Bronchial epithelial cell (primary cell): ENCODE results near the gene TRERF1. TPM values are rescaled to one million over a fixed set of nuclear protein-coding genes. Genes with fewer than 3 reads are reported as not detected.
"Not testable (repeated sequence)": the region's sequence is repeated elsewhere in the genome, so short reads cannot be mapped to it uniquely, and the experiment has no call there.

Experiments used
- DNase-seq: peaks from one replicate; pipeline ENCODE4 v3.0.0-alpha.2; 2010; ENCODE audit warnings: low read depth
- FAIRE-seq: peaks from 2 replicates; lab custom pipeline; 2011; peaks lifted over from hg19 to GRCh38; lab: Jason Lieb, UNC
- H3K27me3 ChIP-seq: 2 replicates; pipeline ENCODE4 v1.5.1; 2011; ENCODE audit warnings: low read length; ENCODE audit not compliant: control insufficient read depth, insufficient read depth
- H3K36me3 ChIP-seq: 2 replicates; pipeline ENCODE4 v1.5.1; 2011; ENCODE audit warnings: low read length; ENCODE audit not compliant: control insufficient read depth, insufficient read depth
- H3K4me3 ChIP-seq: 2 replicates; pipeline ENCODE4 v1.5.1; 2011; ENCODE audit warnings: mild to moderate bottlenecking, low read depth, low read length, control low read depth
- CTCF ChIP-seq: IDR thresholded peaks from 2 replicates; pipeline ENCODE4 v1.5.1; 2011; ENCODE audit warnings: mild to moderate bottlenecking, moderate library complexity, low read length, control low read depth, inconsistent platforms; ENCODE audit not compliant: insufficient read depth, severe bottlenecking
- total RNA-seq: library from RNA; depleted of rRNA; stranded (reverse); fragments of >200 nt; gene quantifications from 2 replicates; pipeline ENCODE4 v1.2.1, GENCODE V29; 2014

The TRERF1 gene
- total RNA-seq, 1 donor from 2014 or later = 1.8 TPM

- DNase-seq (no peak), FAIRE-seq (no peak)
- no peaks in the 10 kb centered on the region for H3K27me3 ChIP-seq
- no peak for TF ChIP-seq CTCF
- H3K4me3 ChIP-seq = no peak overlapping the region
- peaks cover 18% of the 10 kb centered on the region for H3K36me3 ChIP-seq
Observed at GRCh38 chr6:42210551-42210950, 241.2 kb downstream of the TRERF1 start.

- H3K27me3 ChIP-seq, H3K4me3 ChIP-seq, FAIRE-seq, DNase-seq: not testable (repeated sequence)
- H3K36me3 ChIP-seq = peaks cover 13% of the 10 kb centered on the region
Observed at GRCh38 chr6:42207559-42207958, 244.2 kb downstream of the TRERF1 start.

DNA sequence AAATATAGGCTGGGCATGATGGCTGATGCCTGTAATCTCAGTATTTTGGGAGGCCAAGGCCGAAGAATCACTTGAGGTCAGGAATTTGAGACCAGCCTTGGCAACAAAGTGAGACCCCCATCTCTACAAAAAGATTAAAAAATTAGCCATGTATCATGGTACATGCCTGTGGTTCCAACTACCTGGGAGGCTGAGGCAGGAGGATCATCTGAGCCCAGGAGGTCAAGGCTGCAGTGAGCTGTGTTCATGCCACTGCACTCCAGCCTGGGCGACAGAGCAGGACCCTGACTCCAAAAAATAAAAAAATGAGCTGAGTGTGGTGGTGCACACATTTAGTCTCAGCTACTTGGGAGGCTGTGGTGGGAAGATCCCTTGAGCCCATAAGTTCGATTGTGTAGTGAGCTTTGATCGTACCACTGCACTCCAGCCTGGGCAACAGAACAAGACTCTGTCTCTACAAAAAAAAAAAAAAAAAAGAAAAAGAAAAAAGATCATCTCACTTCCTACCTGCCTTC lies 246.9 kb downstream of the TRERF1 start:
- Histone ChIP-seq H3K4me3 (no peak overlapping the region), H3K27me3 (no peaks in the 10 kb centered on the region), H3K36me3 (peaks cover 5% of the 10 kb centered on the region)
- no peak for TF ChIP-seq CTCF
- no peak for DNase-seq
- no peak for FAIRE-seq

GRCh38 chr6:42203183-42203582 lies 248.5 kb downstream of the TRERF1 start:
- FAIRE-seq = no peak
- no peak for DNase-seq
- TF ChIP-seq CTCF = no peak
- Histone ChIP-seq H3K36me3 (peaks cover 4% of the 10 kb centered on the region), H3K4me3 (no peak overlapping the region), H3K27me3 (no peaks in the 10 kb centered on the region)

DNA sequence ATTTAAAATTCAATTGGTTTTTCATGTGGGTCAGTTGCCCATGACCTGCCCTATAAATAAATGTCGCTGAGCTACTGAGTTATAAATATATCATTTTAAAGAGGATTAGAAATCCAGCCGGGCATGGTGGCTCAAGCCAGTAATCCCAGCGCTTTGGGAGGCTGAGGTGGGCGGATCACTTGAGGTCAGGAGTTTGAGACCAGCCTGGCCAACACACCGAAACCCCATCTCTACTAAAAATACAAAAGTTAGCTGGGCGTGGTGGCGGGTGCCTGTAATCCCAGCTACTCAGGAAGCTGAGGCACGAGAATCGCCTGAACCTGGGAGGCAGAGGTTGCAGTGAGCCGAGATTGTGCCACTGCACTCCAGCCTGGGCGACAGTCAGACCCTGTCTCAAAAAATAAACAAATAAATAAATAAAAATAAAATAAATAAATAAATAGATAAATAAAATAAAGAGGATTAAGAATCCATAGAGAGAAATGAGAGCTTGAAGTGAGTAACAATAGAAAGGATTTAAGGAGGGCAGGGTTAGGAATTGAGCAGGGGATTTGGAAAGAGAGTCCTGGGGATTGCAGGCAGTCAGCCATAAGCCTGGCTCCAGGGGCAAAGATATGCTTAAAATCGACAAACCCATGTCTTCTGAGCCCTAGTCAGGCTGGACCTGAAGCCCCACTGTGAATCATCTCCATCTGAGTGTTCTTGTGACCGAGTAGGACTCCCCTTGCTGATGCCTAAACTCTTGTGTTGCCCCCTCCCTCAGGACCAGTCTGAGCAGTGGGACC lies 249.4 kb downstream of the TRERF1 start:
- not testable (repeated sequence) for FAIRE-seq, H3K4me3 ChIP-seq, H3K36me3 ChIP-seq, H3K27me3 ChIP-seq, DNase-seq

DNA sequence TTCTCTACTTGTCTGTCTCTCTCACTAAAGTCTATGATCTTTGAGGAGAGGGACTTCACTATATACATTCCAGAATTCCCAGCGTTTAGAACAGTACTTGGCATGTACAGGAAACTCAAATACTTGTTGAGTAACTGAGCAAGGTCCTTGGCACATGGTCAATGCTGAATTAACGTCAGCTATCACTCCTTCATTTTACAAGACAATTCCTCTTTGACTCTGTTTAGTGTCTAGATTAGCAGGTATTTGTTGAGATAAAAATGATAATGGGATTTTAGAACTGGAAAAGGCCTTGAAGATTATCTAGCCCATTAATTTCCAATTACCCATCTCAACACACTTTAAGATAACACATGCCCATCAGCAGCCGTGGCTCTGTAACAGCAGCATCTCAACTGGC lies 250.3 kb downstream of the TRERF1 start:
- no peak for FAIRE-seq
- DNase-seq = no peak
- TF ChIP-seq CTCF = no peak
- Histone ChIP-seq H3K4me3 (no peak overlapping the region), H3K36me3 (no peaks in the 10 kb centered on the region), H3K27me3 (no peaks in the 10 kb centered on the region)

- Histone ChIP-seq H3K27me3 (no peaks in the 10 kb centered on the region), H3K4me3 (no peak overlapping the region), H3K36me3 (no peaks in the 10 kb centered on the region)
- FAIRE-seq (no peak), DNase-seq (peak; percentile 89)
- no peak for TF ChIP-seq CTCF
Observed at GRCh38 chr6:42200035-42200434, 251.7 kb downstream of the TRERF1 start.
